Measurements from ENCODE around the gene NDUFV2. TPM values are rescaled to one million over a fixed set of nuclear protein-coding genes. Genes with fewer than 3 reads are reported as not detected.

Gene NDUFV2
- total RNA-seq, 1 donor from 2014 or later, result 103 TPM

- TF ChIP-seq, protein P1, sequence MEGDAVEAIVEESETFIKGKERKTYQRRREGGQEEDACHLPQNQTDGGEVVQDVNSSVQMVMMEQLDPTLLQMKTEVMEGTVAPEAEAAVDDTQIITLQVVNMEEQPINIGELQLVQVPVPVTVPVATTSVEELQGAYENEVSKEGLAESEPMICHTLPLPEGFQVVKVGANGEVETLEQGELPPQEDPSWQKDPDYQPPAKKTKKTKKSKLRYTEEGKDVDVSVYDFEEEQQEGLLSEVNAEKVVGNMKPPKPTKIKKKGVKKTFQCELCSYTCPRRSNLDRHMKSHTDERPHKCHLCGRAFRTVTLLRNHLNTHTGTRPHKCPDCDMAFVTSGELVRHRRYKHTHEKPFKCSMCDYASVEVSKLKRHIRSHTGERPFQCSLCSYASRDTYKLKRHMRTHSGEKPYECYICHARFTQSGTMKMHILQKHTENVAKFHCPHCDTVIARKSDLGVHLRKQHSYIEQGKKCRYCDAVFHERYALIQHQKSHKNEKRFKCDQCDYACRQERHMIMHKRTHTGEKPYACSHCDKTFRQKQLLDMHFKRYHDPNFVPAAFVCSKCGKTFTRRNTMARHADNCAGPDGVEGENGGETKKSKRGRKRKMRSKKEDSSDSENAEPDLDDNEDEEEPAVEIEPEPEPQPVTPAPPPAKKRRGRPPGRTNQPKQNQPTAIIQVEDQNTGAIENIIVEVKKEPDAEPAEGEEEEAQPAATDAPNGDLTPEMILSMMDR (conservative IDR thresholded peaks at IDR 0.05; ENCODE audit: low read depth, low read length), result no peak
- no peak overlapping the region for H3K4me3 ChIP-seq (ENCODE audit: low read depth, low read length)
- no peak for DNase-seq (ENCODE audit: low read depth)
Observed at GRCh38 chr18:9095297-9096006, 7.0 kb upstream of the NDUFV2 start.

DNA sequence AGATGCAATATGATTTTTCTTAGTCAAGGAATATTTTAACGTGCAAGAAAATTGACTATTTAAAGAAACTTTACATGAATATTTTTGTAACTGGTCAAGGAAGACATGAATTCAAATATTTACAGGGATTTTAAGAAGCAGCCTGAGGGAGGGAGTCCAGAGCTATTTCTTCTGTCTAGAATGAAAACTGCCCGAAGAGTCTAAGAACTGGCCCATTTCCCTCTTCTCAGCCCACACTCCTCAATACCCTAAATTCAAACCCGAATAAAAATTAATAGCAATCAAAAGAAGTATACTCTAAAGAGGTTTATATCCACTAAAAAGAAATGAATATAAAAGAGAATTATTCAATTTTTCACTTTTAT, 6.5 kb upstream of the NDUFV2 start:
- TF ChIP-seq, protein P1 (conservative IDR thresholded peaks at IDR 0.05; ENCODE audit: low read depth, low read length), result no peak
- H3K4me3 ChIP-seq (ENCODE audit: low read depth, low read length), result no peak overlapping the region
- DNase-seq (ENCODE audit: low read depth), result no peak

- TF ChIP-seq, protein P1 (conservative IDR thresholded peaks at IDR 0.05; ENCODE audit: low read depth, low read length), result no peak
- H3K4me3 ChIP-seq (ENCODE audit: low read depth, low read length), result no peak overlapping the region
- no peak for DNase-seq (ENCODE audit: low read depth)
Observed at GRCh38 chr18:9096685-9097084, 5.8 kb upstream of the NDUFV2 start.

GRCh38 chr18:9097349-9097748, 5.2 kb upstream of the NDUFV2 start:
- H3K4me3 ChIP-seq (ENCODE audit: low read depth, low read length), result no peak overlapping the region
- DNase-seq (ENCODE audit: low read depth), result no peak
- TF ChIP-seq, protein P1 (conservative IDR thresholded peaks at IDR 0.05; ENCODE audit: low read depth, low read length), result no peak

- no peak for DNase-seq (ENCODE audit: low read depth)
- no peak overlapping the region for H3K4me3 ChIP-seq (ENCODE audit: low read depth, low read length)
- TF ChIP-seq, protein P1 (conservative IDR thresholded peaks at IDR 0.05; ENCODE audit: low read depth, low read length), result no peak
Observed at GRCh38 chr18:9100796-9101195, 1.7 kb upstream of the NDUFV2 start.

- TF ChIP-seq, protein P1 (conservative IDR thresholded peaks at IDR 0.05; ENCODE audit: low read depth, low read length), result no peak
Observed at GRCh38 chr18:9101730-9102507, 580 bp upstream of the NDUFV2 start.

More at GRCh38 chr18:9101730-9102507, 580 bp upstream of the NDUFV2 start:
- DNase-seq (ENCODE audit: low read depth), result no peak
- H3K4me3 ChIP-seq (ENCODE audit: low read depth, low read length), result peak overlapping the region; percentile 88
